Measurements from ENCODE around the gene SCGB1D2.

The SCGB1D2 gene

DNA sequence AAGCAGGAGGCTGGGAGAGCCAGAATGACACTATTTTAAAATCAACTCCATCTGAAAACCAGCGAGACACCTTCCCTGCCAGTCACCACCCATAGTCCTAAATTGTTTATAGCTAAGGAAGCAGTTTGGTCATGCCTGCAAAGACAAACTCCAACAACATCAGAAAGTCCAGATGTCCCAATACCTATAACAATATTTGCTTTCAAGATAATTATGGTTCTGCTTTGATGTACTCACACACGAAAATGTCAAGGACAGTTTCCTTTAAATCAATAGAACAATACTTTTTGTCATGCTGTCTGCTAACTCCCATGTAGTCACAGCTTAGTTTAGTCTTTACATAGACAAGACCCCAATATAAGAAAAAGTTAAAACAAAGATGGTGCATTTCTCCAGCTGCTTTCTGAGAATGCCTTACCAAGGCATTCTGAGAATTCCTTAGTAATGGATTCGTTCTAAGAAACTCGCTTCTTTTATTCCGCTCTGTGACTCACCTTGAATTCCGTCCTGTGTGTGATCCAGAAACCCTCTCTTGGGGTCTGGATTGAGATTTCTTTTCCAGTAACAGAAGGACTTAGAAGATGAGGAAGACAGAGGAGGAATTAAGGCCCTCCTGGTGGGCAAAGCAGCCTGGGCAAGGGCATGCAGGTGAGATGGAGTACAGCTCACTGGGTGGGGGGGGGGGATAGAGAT, 18.4 kb downstream of the SCGB1D2 start:
- no peak for DNase-seq (ENCODE audit: low spot score)

DNA sequence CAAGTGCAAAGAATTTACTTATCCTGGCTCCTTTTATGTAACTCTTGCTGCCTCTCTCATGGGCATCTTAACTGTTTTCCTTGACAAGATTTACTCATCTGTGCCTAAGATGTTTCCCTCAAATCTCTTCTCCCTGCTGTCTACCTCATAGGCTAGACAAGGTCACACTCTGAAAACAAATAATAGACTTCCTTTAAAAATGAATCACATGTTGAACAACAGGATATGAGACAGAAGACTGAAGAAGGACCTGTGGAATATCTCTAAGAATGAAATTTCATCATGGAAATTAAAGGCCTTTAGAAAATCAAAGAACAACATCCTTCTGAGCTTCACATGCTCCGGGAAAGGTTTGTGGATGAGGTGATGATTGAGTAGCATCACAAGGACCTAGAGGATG, 22.0 kb downstream of the SCGB1D2 start:
- DNase-seq (ENCODE audit: low spot score) = no peak

DNA sequence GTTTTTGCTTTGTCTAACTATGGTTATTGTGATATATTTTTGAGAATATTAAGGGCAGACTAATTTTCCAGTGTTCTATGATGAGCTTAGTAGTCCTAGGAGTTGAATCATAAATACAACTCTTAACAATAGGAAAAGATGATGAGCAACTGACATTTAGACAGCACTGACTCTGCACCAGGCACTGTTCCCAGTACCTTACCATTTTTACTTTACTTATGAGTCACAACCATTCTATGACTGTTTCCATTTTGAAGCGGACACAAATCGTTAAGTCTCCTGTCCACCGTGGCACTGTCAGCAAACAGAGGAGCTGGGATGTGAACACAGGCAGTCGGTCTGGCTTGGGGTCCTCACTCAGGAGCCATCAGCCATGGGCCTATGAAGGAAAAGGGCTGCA, 24.5 kb downstream of the SCGB1D2 start:
- DNase-seq (ENCODE audit: low spot score) = no peak

DNA sequence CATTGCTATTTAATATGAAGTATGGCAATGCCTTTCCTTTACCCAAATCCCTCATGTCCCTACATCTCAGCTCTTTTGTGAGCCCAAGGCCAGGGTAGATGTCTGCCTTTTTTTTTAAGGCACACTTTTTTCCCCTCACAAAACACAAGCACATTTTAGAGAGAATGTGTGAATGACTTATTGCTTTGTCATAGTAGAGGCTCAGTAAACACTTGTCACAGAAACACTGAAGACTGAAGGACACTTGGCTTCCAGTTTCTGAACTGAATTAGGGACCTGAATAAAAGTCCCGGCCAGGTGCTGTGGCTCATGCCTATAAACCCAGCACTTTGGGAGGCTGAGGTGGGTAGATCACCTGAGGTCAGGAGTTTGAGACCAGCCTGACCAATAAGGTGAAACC, 25.0 kb downstream of the SCGB1D2 start:
- no peak for DNase-seq (ENCODE audit: low spot score)

DNA sequence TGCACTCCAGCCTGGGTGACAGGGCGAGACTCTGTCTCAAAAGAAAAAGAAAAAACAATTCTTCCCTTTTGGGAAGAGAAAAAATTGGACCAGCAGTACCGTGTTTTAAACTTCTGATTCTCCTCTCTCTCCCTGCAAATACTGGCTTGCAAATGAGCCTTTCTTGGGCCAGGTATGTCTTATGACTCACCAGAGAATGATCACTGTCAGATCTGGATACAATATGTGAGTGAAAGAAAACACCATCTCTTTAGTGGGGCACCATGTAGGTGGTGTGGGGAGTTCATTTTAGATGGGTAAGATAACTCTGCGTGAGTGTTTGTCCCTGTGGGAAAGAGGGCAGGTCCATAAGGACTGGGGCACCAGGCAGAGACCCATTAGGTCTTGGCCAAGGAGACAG, 25.5 kb downstream of the SCGB1D2 start:
- DNase-seq (ENCODE audit: low spot score) = no peak

DNA sequence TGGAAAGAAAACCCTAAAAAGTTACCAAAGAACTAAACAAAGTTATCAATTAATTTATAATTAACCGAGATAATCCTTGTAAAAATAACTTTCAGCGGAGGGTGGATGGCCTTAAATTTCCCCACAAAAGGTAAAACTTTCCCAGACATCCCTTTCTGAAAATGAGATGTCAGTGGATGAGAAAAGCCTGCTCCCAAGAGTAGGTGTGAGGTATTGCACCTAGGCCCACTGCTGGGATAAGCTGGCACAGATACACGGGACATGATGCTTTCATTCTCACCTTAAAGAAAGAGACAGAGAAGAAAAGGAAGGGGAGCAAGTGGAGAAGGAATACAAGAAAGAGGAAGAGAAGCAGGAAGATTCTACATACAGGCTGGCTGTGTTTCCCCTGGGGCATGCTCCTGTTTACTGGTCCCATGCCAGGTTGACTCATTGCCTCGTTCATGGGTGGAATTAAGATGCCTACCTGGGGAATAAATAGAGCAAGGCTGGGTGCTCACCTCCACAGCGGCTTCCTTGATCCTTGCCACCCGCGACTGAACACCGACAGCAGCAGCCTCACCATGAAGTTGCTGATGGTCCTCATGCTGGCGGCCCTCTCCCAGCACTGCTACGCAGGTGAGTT, 27.7 kb downstream of the SCGB1D2 start, which contains the start of gene SCGB2A2:
Gene SCGB2A2 (plus strand): TSS at position 505 of the 625 bp plus-strand sequence. CDS start 59 bp downstream, at position 564.
- DNase-seq (ENCODE audit: low spot score) = no peak

DNA sequence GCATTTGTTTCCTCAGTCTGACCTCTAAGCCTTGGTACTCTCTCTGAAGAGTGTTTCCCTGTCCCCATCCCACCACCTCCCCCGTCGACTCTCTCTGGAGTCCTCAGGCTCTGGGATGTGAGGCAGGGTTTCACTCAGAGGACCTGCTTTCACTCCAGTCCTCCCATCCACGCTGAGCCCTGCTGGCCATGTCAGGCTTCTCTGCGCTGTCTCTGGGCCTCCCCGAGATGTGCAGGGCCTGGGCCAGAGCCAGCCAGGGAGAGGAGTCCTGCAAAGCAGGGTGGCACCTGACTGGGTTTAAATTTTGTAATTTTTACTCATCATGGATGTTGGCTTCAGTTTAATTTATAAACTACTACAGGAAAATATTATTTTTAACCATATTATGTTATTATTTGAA, 31.2 kb downstream of the SCGB1D2 start:
- DNase-seq (ENCODE audit: low spot score) = no peak

DNA sequence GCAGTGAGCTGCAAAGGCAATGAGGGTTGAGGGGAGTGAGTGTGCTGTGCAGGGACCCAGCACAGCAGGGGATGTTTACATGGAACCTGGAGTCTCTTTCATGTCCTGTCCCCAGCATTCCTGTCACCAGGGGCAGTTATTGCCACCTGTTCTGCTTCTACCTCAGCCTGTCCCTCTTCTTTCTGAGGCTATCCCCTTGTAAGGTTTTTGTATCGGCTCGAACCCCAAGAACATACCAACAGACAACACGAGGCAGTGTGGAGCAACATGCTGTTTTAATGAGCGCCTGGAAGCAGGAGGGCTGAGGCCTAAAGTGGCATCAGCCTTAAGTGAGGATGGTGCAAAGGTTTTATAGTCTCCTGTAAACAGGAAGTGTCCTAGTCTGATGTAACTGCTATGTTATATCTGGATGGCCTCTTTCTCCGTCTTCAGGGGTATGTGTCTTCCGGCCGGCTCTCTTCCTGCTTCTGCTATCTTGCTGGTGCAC, 31.8 kb downstream of the SCGB1D2 start:
- no peak for DNase-seq (ENCODE audit: low spot score)

DNA sequence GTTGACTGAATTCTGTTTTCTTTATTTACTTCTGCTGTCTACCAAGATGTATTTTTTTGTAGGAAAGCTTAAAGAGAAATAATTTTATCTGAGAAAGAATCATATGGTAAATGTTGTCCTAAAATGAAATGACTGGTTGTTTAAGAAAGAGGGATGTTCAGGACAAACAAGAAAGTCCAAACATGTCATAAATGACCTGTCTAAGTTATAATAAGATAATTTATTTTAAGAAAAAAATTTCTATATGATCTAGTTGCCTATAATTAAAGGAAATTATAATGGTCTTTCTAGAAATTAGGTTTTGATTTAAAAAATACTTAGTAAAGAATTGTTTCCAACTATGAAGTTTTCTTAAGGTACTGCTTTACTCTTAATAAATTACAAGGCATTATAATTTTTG, 38.4 kb downstream of the SCGB1D2 start:
- DNase-seq (ENCODE audit: low spot score) = no peak

All from pons (tissue), 1 donor.